HepG2 (cell line): ENCODE results near the gene CELF4. TPM values are rescaled to one million over a fixed set of nuclear protein-coding genes. Genes with fewer than 3 reads are reported as not detected.

Experiments
- ATAC-seq: fragments of 200-7000 bp; cut with Tn5 transposase; 3 replicates; pipeline ENCODE4 v1.9.1; 2020; ENCODE audit warnings: mild to moderate bottlenecking, moderate library complexity
- BruUV-seq: library from RNA; stranded (reverse); fragments of 400-500 nt; replicated peaks from 2 replicates; lab custom pipeline; 2021; lab: Mats Ljungman, UMichigan
- CTCF ChIA-PET: fragments of 300-600 bp; formaldehyde crosslinking; extraction: SDS; loops from one replicate; lab custom pipeline; 2021; ENCODE audit warnings: low total read pairs, inconsistent platforms, low intra/inter-chr PET ratio; lab: Yijun Ruan, JAX
- POLR2A ChIA-PET: fragments of 350-600 bp; sonication (Branson Sonifier 250); formaldehyde crosslinking; loops from one replicate; lab custom pipeline; 2020; ENCODE audit warnings: antibody characterized with exemption, inconsistent platforms; lab: Yijun Ruan, JAX
- DNase-seq: peaks from one replicate; pipeline ENCODE4 v3.0.0-alpha.2; 2015; ENCODE audit warnings: low spot score
- FAIRE-seq: peaks from 3 replicates; lab custom pipeline; 2011; peaks lifted over from hg19 to GRCh38; lab: Jason Lieb, UNC
- H2AFZ ChIP-seq: one replicate; pipeline ENCODE4 v1.6.1; 2011; ENCODE audit warnings: low read length, inconsistent platforms
- H3K27ac ChIP-seq: fragments of 300-600 bp; 3 replicates; pipeline ENCODE4 v1.8.0; 2011; ENCODE audit warnings: mixed run types, mild to moderate bottlenecking, mixed read lengths, low read length, inconsistent platforms; ENCODE audit not compliant: insufficient read depth; ENCODE audit errors: extremely low read length
- H3K27me3 ChIP-seq, 2 experiments: fragments of 200-600 bp in 1 of 2; 2 replicates in 1 of 2; 3 replicates in 1 of 2; pipeline versions ENCODE4 v1.6.0 to v1.8.0; 2011; ENCODE audit warnings: low read length in 2 of 2, mild to moderate bottlenecking in 2 of 2, moderate library complexity in 2 of 2, inconsistent platforms in 1 of 2; ENCODE audit not compliant: insufficient read depth in 2 of 2, control insufficient read depth in 1 of 2
- H3K36me3 ChIP-seq, 2 experiments: fragments of 200-600 bp in 1 of 2; replicated peaks in 1 of 2; 2 replicates in 1 of 2; 3 replicates in 1 of 2; pipeline versions ENCODE4 v1.5.1 to v1.8.0; 2011; ENCODE audit warnings: low read length in 2 of 2, inconsistent platforms in 1 of 2; ENCODE audit not compliant: insufficient read depth in 2 of 2, control insufficient read depth in 1 of 2
- H3K4me1 ChIP-seq: 2 replicates; pipeline ENCODE4 v1.5.1; 2012; ENCODE audit warnings: low read length, inconsistent platforms; ENCODE audit not compliant: insufficient read depth
- H3K4me2 ChIP-seq: 2 replicates; pipeline ENCODE4 v1.6.0; 2011; ENCODE audit warnings: low read depth, low read length, inconsistent platforms
- H3K4me3 ChIP-seq, 3 experiments: fragments of 200-600 bp in 1 of 3; sonication (generic), shearing (Covaris generic) in 1 of 3; replicated peaks in 1 of 3; 2 replicates each; pipeline ENCODE4 v1.5.1; 2011 to 2016; ENCODE audit warnings: low read length in 3 of 3, inconsistent platforms in 2 of 3, low read depth in 2 of 3, mild to moderate bottlenecking in 2 of 3, control low read depth in 1 of 3, mixed read lengths in 1 of 3; ENCODE audit not compliant: insufficient read depth in 1 of 3
- H3K79me2 ChIP-seq: one replicate; pipeline ENCODE4 v1.6.1; 2011; ENCODE audit warnings: low read length, inconsistent platforms; ENCODE audit not compliant: insufficient read depth
- H3K9ac ChIP-seq: 2 replicates; pipeline ENCODE4 v1.6.0; 2011; ENCODE audit warnings: mild to moderate bottlenecking, low read depth, low read length, inconsistent platforms; ENCODE audit not compliant: insufficient read depth
- H3K9me3 ChIP-seq: 2 replicates; pipeline ENCODE4 v1.5.1; 2012; ENCODE audit warnings: mild to moderate bottlenecking, low read length
- H4K20me1 ChIP-seq: 2 replicates; pipeline ENCODE4 v1.6.0; 2011; ENCODE audit warnings: inconsistent platforms, mild to moderate bottlenecking, low read length, moderate library complexity; ENCODE audit not compliant: insufficient read depth
- KLF6 ChIP-seq: IDR thresholded peaks from 2 replicates; pipeline ENCODE4 v1.8.0; 2016; ENCODE audit warnings: missing biosample characterization, missing genetic modification reagents
- REL ChIP-seq: sonication (generic); formaldehyde crosslinking; conservative IDR thresholded peaks from 2 replicates; pipeline ENCODE4 v1.8.0; 2022; ENCODE audit warnings: mild to moderate bottlenecking, missing genetic modification reagents, moderate library complexity
- RERE ChIP-seq: IDR thresholded peaks from 2 replicates; pipeline ENCODE4 v1.6.1; 2016; ENCODE audit warnings: low read depth, missing genetic modification reagents, missing compliant biosample characterization
- SETDB1 ChIP-seq: sonication (generic); formaldehyde crosslinking; IDR thresholded peaks from 2 replicates; pipeline ENCODE4 v1.5.1; 2020; ENCODE audit warnings: missing genetic modification reagents, mild to moderate bottlenecking, borderline replicate concordance
- SNAPC5 ChIP-seq: sonication (generic); formaldehyde crosslinking; IDR thresholded peaks from 2 replicates; pipeline ENCODE4 v1.8.1; 2023; ENCODE audit warnings: mild to moderate bottlenecking, missing genetic modification reagents, borderline replicate concordance
- ZNF552 ChIP-seq: sonication (generic); formaldehyde crosslinking; IDR thresholded peaks from 2 replicates; pipeline ENCODE4 v1.9.0; 2022; ENCODE audit warnings: missing genetic modification reagents, mild to moderate bottlenecking, borderline replicate concordance
- ZSCAN22 ChIP-seq: sonication (generic); formaldehyde crosslinking; IDR thresholded peaks from 2 replicates; pipeline ENCODE4 v1.4.0; 2020; ENCODE audit warnings: mild to moderate bottlenecking, missing genetic modification reagents
- WGBS: methylation state at CpG from one replicate; pipeline ENCODE4 v1.1.6; 2017; ENCODE audit warnings: low lambda C conversion rate; 5-methylcytosine and 5-hydroxymethylcytosine counted together
- in situ Hi-C: cut with HindIII; loops from 2 replicates; pipeline ENCODE4 v1.10.0; 2017; ENCODE audit warnings: low pct_unique_long_range_greater_than_20kb; ENCODE audit not compliant: extremely low pct_ligation_motif_present
- intact Hi-C: fragments of 100-400 bp; cut with micrococcal nuclease; formaldehyde crosslinking; loops from one replicate; pipeline ENCODE4 v1.10.0; 2022; ENCODE audit not compliant: unreplicated experiment
- polyA plus RNA-seq, 8 experiments: library from polyadenylated mRNA; depleted of rRNA in 3 of 8; stranded (reverse) in 7 of 8; unstranded in 1 of 8; fragments of >200 nt; fragmentation: Illumina TruSeq in 4 of 8; extraction: Trizol in 4 of 8; gene quantifications; 2 replicates each; pipeline versions ENCODE4 v1.2.1 to v1.2.3, GENCODE V29; 2011 to 2016; ENCODE audit warnings: low read depth in 4 of 8, missing spikeins in 1 of 8, mixed read lengths in 1 of 8; ENCODE audit not compliant: insufficient read depth in 1 of 8
- total RNA-seq, 5 experiments: library from RNA; depleted of rRNA; stranded (reverse); fragments of >200 nt; fragmentation: Illumina TruSeq; extraction: Trizol; gene quantifications; 2 replicates each; pipeline ENCODE4 v1.2.3, GENCODE V29; 2016; ENCODE audit warnings: low read depth in 1 of 5
- TF ChIP-seq, protein P1 (sequence below): sonication (generic); formaldehyde crosslinking; IDR thresholded peaks from 2 replicates; pipeline ENCODE4 v1.5.0; 2020; ENCODE audit warnings: missing genetic modification reagents
- TF ChIP-seq, protein P2 (sequence below): sonication (generic); formaldehyde crosslinking; IDR thresholded peaks from 2 replicates; pipeline ENCODE4 v1.5.0; 2020; ENCODE audit warnings: mild to moderate bottlenecking, missing genetic modification reagents, borderline replicate concordance

CELF4 gene
- total and polyA plus RNA-seq, 2 of the 13 experiments (the other 11 are each of a cell fraction or from before 2014, with no cell fraction given): not detected

DNA sequence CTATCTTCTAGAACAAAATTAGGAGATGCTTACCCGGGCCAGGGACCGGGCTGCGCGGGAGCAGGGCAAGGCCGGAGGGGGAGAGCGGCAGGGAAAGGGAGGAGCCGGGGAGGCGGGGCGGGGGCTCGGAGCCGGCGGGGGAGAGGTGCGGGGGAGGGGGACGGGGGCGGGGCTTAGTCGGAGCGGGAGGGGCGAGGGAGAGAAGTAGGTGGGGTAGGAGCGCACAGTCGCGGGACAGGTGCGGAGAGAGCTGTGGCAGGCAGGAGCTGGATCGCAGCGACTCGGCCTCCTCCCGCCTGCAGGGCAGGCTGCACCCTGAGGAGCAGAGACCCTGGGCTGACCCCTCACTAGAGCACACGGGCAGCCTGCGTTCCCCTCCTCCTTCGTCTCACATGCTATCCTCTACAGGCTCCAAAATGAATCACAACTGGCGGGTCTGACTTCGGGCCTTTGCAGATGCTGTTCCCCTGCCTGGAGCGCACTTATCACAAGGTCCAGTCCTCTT lies 290.3 kb downstream of the CELF4 start:
- Histone ChIP-seq H3K4me3 (no peak overlapping the region), H3K4me1 (no peaks in the 10 kb centered on the region), H3K9me3 (no peaks in the 10 kb centered on the region), H3K79me2 (no peaks in the 10 kb centered on the region), H4K20me1 (peaks cover 3% of the 10 kb centered on the region; the same call in 1 of the 2 replicates), H3K36me3 (no peaks in the 10 kb centered on the region), H3K4me2 (no peak overlapping the region), H3K27ac (no peak overlapping the region), H3K27me3 (peaks cover under 1 to 3% of the 10 kb centered on the region in 2 experiments; a peak in 3 of 5 replicates), H3K9ac (no peak overlapping the region), H2AFZ (no peak overlapping the region)
- in situ Hi-C loops: no loop called here
- POLR2A ChIA-PET: no interaction called here
- intact Hi-C loops: no loop called here
- BruUV-seq: no TSS peak
- 35% methylated on average over 27 of the region's 32 CpGs for WGBS
- FAIRE-seq (no peak), DNase-seq (no peak), ATAC-seq (no peak)
- CTCF ChIA-PET: no interaction called here
- TF ChIP-seq REL (no peak), ZSCAN22 (CRISPR knock-in tag) (no peak), SETDB1 (CRISPR knock-in tag) (no peak), SNAPC5 (CRISPR knock-in tag) (no peak), ZNF552 (no peak), RERE (CRISPR knock-in tag) (no peak), KLF6 (CRISPR knock-in tag) (no peak)
- TF ChIP-seq, protein P1, sequence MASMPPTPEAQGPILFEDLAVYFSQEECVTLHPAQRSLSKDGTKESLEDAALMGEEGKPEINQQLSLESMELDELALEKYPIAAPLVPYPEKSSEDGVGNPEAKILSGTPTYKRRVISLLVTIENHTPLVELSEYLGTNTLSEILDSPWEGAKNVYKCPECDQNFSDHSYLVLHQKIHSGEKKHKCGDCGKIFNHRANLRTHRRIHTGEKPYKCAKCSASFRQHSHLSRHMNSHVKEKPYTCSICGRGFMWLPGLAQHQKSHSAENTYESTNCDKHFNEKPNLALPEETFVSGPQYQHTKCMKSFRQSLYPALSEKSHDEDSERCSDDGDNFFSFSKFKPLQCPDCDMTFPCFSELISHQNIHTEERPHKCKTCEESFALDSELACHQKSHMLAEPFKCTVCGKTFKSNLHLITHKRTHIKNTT: no peak
- TF ChIP-seq, protein P2, sequence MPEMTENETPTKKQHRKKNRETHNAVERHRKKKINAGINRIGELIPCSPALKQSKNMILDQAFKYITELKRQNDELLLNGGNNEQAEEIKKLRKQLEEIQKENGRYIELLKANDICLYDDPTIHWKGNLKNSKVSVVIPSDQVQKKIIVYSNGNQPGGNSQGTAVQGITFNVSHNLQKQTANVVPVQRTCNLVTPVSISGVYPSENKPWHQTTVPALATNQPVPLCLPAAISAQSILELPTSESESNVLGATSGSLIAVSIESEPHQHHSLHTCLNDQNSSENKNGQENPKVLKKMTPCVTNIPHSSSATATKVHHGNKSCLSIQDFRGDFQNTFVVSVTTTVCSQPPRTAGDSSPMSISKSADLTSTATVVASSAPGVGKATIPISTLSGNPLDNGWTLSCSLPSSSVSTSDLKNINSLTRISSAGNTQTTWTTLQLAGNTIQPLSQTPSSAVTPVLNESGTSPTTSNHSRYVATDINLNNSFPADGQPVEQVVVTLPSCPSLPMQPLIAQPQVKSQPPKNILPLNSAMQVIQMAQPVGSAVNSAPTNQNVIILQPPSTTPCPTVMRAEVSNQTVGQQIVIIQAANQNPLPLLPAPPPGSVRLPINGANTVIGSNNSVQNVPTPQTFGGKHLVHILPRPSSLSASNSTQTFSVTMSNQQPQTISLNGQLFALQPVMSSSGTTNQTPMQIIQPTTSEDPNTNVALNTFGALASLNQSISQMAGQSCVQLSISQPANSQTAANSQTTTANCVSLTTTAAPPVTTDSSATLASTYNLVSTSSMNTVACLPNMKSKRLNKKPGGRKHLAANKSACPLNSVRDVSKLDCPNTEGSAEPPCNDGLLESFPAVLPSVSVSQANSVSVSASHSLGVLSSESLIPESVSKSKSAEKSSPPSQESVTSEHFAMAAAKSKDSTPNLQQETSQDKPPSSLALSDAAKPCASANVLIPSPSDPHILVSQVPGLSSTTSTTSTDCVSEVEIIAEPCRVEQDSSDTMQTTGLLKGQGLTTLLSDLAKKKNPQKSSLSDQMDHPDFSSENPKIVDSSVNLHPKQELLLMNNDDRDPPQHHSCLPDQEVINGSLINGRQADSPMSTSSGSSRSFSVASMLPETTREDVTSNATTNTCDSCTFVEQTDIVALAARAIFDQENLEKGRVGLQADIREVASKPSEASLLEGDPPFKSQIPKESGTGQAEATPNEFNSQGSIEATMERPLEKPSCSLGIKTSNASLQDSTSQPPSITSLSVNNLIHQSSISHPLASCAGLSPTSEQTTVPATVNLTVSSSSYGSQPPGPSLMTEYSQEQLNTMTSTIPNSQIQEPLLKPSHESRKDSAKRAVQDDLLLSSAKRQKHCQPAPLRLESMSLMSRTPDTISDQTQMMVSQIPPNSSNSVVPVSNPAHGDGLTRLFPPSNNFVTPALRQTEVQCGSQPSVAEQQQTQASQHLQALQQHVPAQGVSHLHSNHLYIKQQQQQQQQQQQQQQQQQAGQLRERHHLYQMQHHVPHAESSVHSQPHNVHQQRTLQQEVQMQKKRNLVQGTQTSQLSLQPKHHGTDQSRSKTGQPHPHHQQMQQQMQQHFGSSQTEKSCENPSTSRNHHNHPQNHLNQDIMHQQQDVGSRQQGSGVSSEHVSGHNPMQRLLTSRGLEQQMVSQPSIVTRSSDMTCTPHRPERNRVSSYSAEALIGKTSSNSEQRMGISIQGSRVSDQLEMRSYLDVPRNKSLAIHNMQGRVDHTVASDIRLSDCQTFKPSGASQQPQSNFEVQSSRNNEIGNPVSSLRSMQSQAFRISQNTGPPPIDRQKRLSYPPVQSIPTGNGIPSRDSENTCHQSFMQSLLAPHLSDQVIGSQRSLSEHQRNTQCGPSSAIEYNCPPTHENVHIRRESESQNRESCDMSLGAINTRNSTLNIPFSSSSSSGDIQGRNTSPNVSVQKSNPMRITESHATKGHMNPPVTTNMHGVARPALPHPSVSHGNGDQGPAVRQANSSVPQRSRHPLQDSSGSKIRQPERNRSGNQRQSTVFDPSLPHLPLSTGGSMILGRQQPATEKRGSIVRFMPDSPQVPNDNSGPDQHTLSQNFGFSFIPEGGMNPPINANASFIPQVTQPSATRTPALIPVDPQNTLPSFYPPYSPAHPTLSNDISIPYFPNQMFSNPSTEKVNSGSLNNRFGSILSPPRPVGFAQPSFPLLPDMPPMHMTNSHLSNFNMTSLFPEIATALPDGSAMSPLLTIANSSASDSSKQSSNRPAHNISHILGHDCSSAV: no peak
